HepG2 (cell line): Measurements from ENCODE around the gene ZDHHC18. TPM values are rescaled to one million over a fixed set of nuclear protein-coding genes. Genes with fewer than 3 reads are reported as not detected.
A peak's percentile ranks its signal among the peaks of the same experiment; 100 is the strongest.

Experiments
- ATAC-seq: fragments of 200-7000 bp; cut with Tn5 transposase; 3 replicates; pipeline ENCODE4 v1.9.1; 2020; ENCODE audit warnings: mild to moderate bottlenecking, moderate library complexity
- BruUV-seq: library from RNA; stranded (reverse); fragments of 400-500 nt; replicated peaks from 2 replicates; lab custom pipeline; 2021; lab: Mats Ljungman, UMichigan
- CTCF ChIA-PET: fragments of 300-600 bp; formaldehyde crosslinking; extraction: SDS; loops from one replicate; lab custom pipeline; 2021; ENCODE audit warnings: low total read pairs, inconsistent platforms, low intra/inter-chr PET ratio; lab: Yijun Ruan, JAX
- POLR2A ChIA-PET: fragments of 350-600 bp; sonication (Branson Sonifier 250); formaldehyde crosslinking; loops from one replicate; lab custom pipeline; 2020; ENCODE audit warnings: antibody characterized with exemption, inconsistent platforms; lab: Yijun Ruan, JAX
- DNase-seq: peaks from one replicate; pipeline ENCODE4 v3.0.0-alpha.2; 2015; ENCODE audit warnings: low spot score
- FAIRE-seq: peaks from 3 replicates; lab custom pipeline; 2011; peaks lifted over from hg19 to GRCh38; lab: Jason Lieb, UNC
- H2AFZ ChIP-seq: one replicate; pipeline ENCODE4 v1.6.1; 2011; ENCODE audit warnings: low read length, inconsistent platforms
- H3K27ac ChIP-seq: fragments of 300-600 bp; 3 replicates; pipeline ENCODE4 v1.8.0; 2011; ENCODE audit warnings: mixed run types, mild to moderate bottlenecking, mixed read lengths, low read length, inconsistent platforms; ENCODE audit not compliant: insufficient read depth; ENCODE audit errors: extremely low read length
- H3K27me3 ChIP-seq, 2 experiments: fragments of 200-600 bp in 1 of 2; 2 replicates in 1 of 2; 3 replicates in 1 of 2; pipeline versions ENCODE4 v1.6.0 to v1.8.0; 2011; ENCODE audit warnings: low read length in 2 of 2, mild to moderate bottlenecking in 2 of 2, moderate library complexity in 2 of 2, inconsistent platforms in 1 of 2; ENCODE audit not compliant: insufficient read depth in 2 of 2, control insufficient read depth in 1 of 2
- H3K36me3 ChIP-seq, 2 experiments: fragments of 200-600 bp in 1 of 2; replicated peaks in 1 of 2; 2 replicates in 1 of 2; 3 replicates in 1 of 2; pipeline versions ENCODE4 v1.5.1 to v1.8.0; 2011; ENCODE audit warnings: low read length in 2 of 2, inconsistent platforms in 1 of 2; ENCODE audit not compliant: insufficient read depth in 2 of 2, control insufficient read depth in 1 of 2
- H3K4me1 ChIP-seq: 2 replicates; pipeline ENCODE4 v1.5.1; 2012; ENCODE audit warnings: low read length, inconsistent platforms; ENCODE audit not compliant: insufficient read depth
- H3K4me2 ChIP-seq: 2 replicates; pipeline ENCODE4 v1.6.0; 2011; ENCODE audit warnings: low read depth, low read length, inconsistent platforms
- H3K4me3 ChIP-seq, 3 experiments: fragments of 200-600 bp in 1 of 3; sonication (generic), shearing (Covaris generic) in 1 of 3; replicated peaks in 1 of 3; 2 replicates each; pipeline ENCODE4 v1.5.1; 2011 to 2016; ENCODE audit warnings: low read length in 3 of 3, inconsistent platforms in 2 of 3, low read depth in 2 of 3, mild to moderate bottlenecking in 2 of 3, control low read depth in 1 of 3, mixed read lengths in 1 of 3; ENCODE audit not compliant: insufficient read depth in 1 of 3
- H3K79me2 ChIP-seq: one replicate; pipeline ENCODE4 v1.6.1; 2011; ENCODE audit warnings: low read length, inconsistent platforms; ENCODE audit not compliant: insufficient read depth
- H3K9ac ChIP-seq: 2 replicates; pipeline ENCODE4 v1.6.0; 2011; ENCODE audit warnings: mild to moderate bottlenecking, low read depth, low read length, inconsistent platforms; ENCODE audit not compliant: insufficient read depth
- H3K9me3 ChIP-seq: 2 replicates; pipeline ENCODE4 v1.5.1; 2012; ENCODE audit warnings: mild to moderate bottlenecking, low read length
- H4K20me1 ChIP-seq: 2 replicates; pipeline ENCODE4 v1.6.0; 2011; ENCODE audit warnings: inconsistent platforms, mild to moderate bottlenecking, low read length, moderate library complexity; ENCODE audit not compliant: insufficient read depth
- HOXA5 ChIP-seq: sonication (generic); formaldehyde crosslinking; IDR thresholded peaks from 2 replicates; pipeline ENCODE4 v1.4.0; 2020; ENCODE audit warnings: missing genetic modification reagents
- MXD3 ChIP-seq: IDR thresholded peaks from 2 replicates; pipeline ENCODE4 v1.6.1; 2016; ENCODE audit warnings: mild to moderate bottlenecking, missing biosample characterization, missing genetic modification reagents
- TERF1 ChIP-seq: sonication (generic); formaldehyde crosslinking; IDR thresholded peaks from 2 replicates; pipeline ENCODE4 v1.8.0; 2022; ENCODE audit warnings: mild to moderate bottlenecking, missing genetic modification reagents, moderate library complexity
- THRA ChIP-seq: sonication (generic); formaldehyde crosslinking; IDR thresholded peaks from 2 replicates; pipeline ENCODE4 v1.4.0; 2020; ENCODE audit warnings: missing genetic modification reagents, borderline replicate concordance
- YY1 ChIP-seq: IDR thresholded peaks from 2 replicates; pipeline ENCODE4 v1.6.1; 2011; ENCODE audit warnings: low read length, low read depth, moderate library complexity, mild to moderate bottlenecking; ENCODE audit not compliant: insufficient read depth, insufficient replicate concordance
- ZMAT3 ChIP-seq: sonication (generic); formaldehyde crosslinking; conservative IDR thresholded peaks from 2 replicates; pipeline ENCODE4 v1.7.0; 2021; ENCODE audit warnings: missing genetic modification reagents
- ZNF136 ChIP-seq: sonication (generic); formaldehyde crosslinking; IDR thresholded peaks from 2 replicates; pipeline ENCODE4 v1.8.1; 2022; ENCODE audit warnings: low read depth, mild to moderate bottlenecking, moderate library complexity, missing genetic modification reagents
- ZNF138 ChIP-seq: sonication (generic); formaldehyde crosslinking; IDR thresholded peaks from 2 replicates; pipeline ENCODE4 v1.5.0; 2020; ENCODE audit warnings: mild to moderate bottlenecking, low read depth, missing genetic modification reagents
- ZNF20 ChIP-seq: sonication (generic); formaldehyde crosslinking; IDR thresholded peaks from 2 replicates; pipeline ENCODE4 v1.4.0; 2020; ENCODE audit warnings: mild to moderate bottlenecking, moderate library complexity, missing genetic modification reagents
- ZNF230 ChIP-seq: sonication (generic); formaldehyde crosslinking; IDR thresholded peaks from 2 replicates; pipeline ENCODE4 v1.4.0; 2020; ENCODE audit warnings: mild to moderate bottlenecking, missing genetic modification reagents
- ZNF317 ChIP-seq: sonication (generic); formaldehyde crosslinking; IDR thresholded peaks from 2 replicates; pipeline ENCODE4 v1.5.0; 2020; ENCODE audit warnings: mild to moderate bottlenecking, missing genetic modification reagents
- ZNF563 ChIP-seq: sonication (generic); formaldehyde crosslinking; IDR thresholded peaks from 2 replicates; pipeline ENCODE4 v1.8.0; 2022; ENCODE audit warnings: mild to moderate bottlenecking, moderate library complexity, missing genetic modification reagents
- ZNF883 ChIP-seq: sonication (generic); formaldehyde crosslinking; IDR thresholded peaks from 2 replicates; pipeline ENCODE4 v1.5.1; 2020; ENCODE audit warnings: mild to moderate bottlenecking, missing genetic modification reagents; ENCODE audit errors: not compliant biosample characterization
- ZSCAN30 ChIP-seq: sonication (generic); formaldehyde crosslinking; IDR thresholded peaks from 2 replicates; pipeline ENCODE4 v1.5.0; 2020; ENCODE audit warnings: mild to moderate bottlenecking, missing genetic modification reagents
- WGBS: methylation state at CpG from one replicate; pipeline ENCODE4 v1.1.6; 2017; ENCODE audit warnings: low lambda C conversion rate; 5-methylcytosine and 5-hydroxymethylcytosine counted together
- in situ Hi-C: cut with HindIII; loops from 2 replicates; pipeline ENCODE4 v1.10.0; 2017; ENCODE audit warnings: low pct_unique_long_range_greater_than_20kb; ENCODE audit not compliant: extremely low pct_ligation_motif_present
- intact Hi-C: fragments of 100-400 bp; cut with micrococcal nuclease; formaldehyde crosslinking; loops from one replicate; pipeline ENCODE4 v1.10.0; 2022; ENCODE audit not compliant: unreplicated experiment
- polyA plus RNA-seq, 8 experiments: library from polyadenylated mRNA; depleted of rRNA in 3 of 8; stranded (reverse) in 7 of 8; unstranded in 1 of 8; fragments of >200 nt; fragmentation: Illumina TruSeq in 4 of 8; extraction: Trizol in 4 of 8; gene quantifications; 2 replicates each; pipeline versions ENCODE4 v1.2.1 to v1.2.3, GENCODE V29; 2011 to 2016; ENCODE audit warnings: low read depth in 4 of 8, missing spikeins in 1 of 8, mixed read lengths in 1 of 8; ENCODE audit not compliant: insufficient read depth in 1 of 8
- total RNA-seq, 5 experiments: library from RNA; depleted of rRNA; stranded (reverse); fragments of >200 nt; fragmentation: Illumina TruSeq; extraction: Trizol; gene quantifications; 2 replicates each; pipeline ENCODE4 v1.2.3, GENCODE V29; 2016; ENCODE audit warnings: low read depth in 1 of 5
- TF ChIP-seq, protein P1 (sequence below): sonication (generic); formaldehyde crosslinking; IDR thresholded peaks from 2 replicates; pipeline ENCODE4 v1.4.0; 2020; ENCODE audit warnings: missing genetic modification reagents

The ZDHHC18 gene
- total and polyA plus RNA-seq, 2 of the 13 experiments (the other 11 are each of a cell fraction or from before 2014, with no cell fraction given) = 13.2 to 35.3 TPM

- TF ChIP-seq, protein P1, sequence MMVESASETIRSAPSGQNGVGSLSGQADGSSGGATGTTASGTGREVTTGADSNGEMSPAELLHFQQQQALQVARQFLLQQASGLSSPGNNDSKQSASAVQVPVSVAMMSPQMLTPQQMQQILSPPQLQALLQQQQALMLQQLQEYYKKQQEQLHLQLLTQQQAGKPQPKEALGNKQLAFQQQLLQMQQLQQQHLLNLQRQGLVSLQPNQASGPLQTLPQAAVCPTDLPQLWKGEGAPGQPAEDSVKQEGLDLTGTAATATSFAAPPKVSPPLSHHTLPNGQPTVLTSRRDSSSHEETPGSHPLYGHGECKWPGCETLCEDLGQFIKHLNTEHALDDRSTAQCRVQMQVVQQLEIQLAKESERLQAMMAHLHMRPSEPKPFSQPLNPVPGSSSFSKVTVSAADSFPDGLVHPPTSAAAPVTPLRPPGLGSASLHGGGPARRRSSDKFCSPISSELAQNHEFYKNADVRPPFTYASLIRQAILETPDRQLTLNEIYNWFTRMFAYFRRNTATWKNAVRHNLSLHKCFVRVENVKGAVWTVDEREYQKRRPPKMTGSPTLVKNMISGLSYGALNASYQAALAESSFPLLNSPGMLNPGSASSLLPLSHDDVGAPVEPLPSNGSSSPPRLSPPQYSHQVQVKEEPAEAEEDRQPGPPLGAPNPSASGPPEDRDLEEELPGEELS = no peak
- TF ChIP-seq ZSCAN30 (no peak), ZNF230 (no peak), HOXA5 (CRISPR knock-in tag) (no peak), ZNF136 (CRISPR knock-in tag) (no peak)
- TF ChIP-seq, all 625 proteins: peak for 0
These were observed 61.7 kb downstream of the ZDHHC18 start (continued) for GRCh38 chr1:26888231-26888630.

GRCh38 chr1:26889551-26890466, 63.3 kb downstream of the ZDHHC18 start, which contains the start of gene GPN2:
Gene GPN2 (minus strand): TSS chr1:26890283. CDS start chr1:26890096, 187 bp downstream.
- Histone ChIP-seq H3K9ac (peak within 1 kb of the TSS; percentile 89), H3K4me3 (peak within 1 kb of the TSS; percentile 80 to 99 (median 95)), H3K27ac (peak within 1 kb of the TSS; percentile 84), H3K9me3 (no peaks in the 10 kb centered on the region), H3K36me3 (peaks cover 17 to 60% of the 10 kb centered on the region in 2 experiments; a peak in 4 of 5 replicates), H4K20me1 (no peaks in the 10 kb centered on the region), H3K4me2 (peak within 1 kb of the TSS; percentile 91), H3K4me1 (peaks cover 32% of the 10 kb centered on the region), H3K27me3 (no peaks in the 10 kb centered on the region), H2AFZ (no peak within 1 kb of the TSS), H3K79me2 (peaks cover 17% of the 10 kb centered on the region)
- 1% methylated on average over 27 of the region's 89 CpGs for WGBS
- ATAC-seq (peak; percentile 94), DNase-seq (peak; percentile 73), FAIRE-seq (peak; percentile 88)
- in situ Hi-C loops = no loop called here
- ChIA-PET POLR2A (interaction anchor here (0.6 to 3.0 kb wide), 29 partner anchors 8 to 191 kb away, joined by 3 to 65 read pairs (median 6); partner anchors contain the start of genes GPATCH3, KDF1, NR0B2 and TRNP1), CTCF (no interaction called here)
- BruUV-seq = no TSS peak
- intact Hi-C loops = no loop called here
- no peak for TF ChIP-seq THRA (CRISPR knock-in tag)
- peak; percentile 90 for TF ChIP-seq ZNF138 (CRISPR knock-in tag)
- TF ChIP-seq MXD3 (CRISPR knock-in tag) = no peak
- TF ChIP-seq ZNF883 (CRISPR knock-in tag) = no peak
- peak; percentile 20 for TF ChIP-seq YY1
- TF ChIP-seq ZNF20 (CRISPR knock-in tag) = no peak
- TF ChIP-seq ZNF563 (CRISPR knock-in tag) = peak; percentile 94
- 0 out of 2 replicates have a peak, but pooled peaks have one; percentile 29 for TF ChIP-seq TERF1
- TF ChIP-seq ZNF317 (CRISPR knock-in tag) = 0 out of 2 replicates have a peak, but pooled peaks have one; percentile 41
- peak; percentile 93 for TF ChIP-seq ZMAT3 (CRISPR knock-in tag)
